ES-I3 (cell line): ENCODE data around the gene TMEM187.

Source experiments
- H3K36me3 ChIP-seq: 2 replicates; pipeline ENCODE4 v1.6.1; 2013; ENCODE audit warnings: mild to moderate bottlenecking, low read length, control low read depth, moderate library complexity; ENCODE audit not compliant: insufficient read depth
- H3K4me1 ChIP-seq: 2 replicates; pipeline ENCODE4 v1.6.1; 2013; ENCODE audit warnings: mild to moderate bottlenecking, control low read depth, low read length; ENCODE audit not compliant: insufficient read depth
- H3K9ac ChIP-seq: 2 replicates; pipeline ENCODE4 v1.6.1; 2013; ENCODE audit warnings: low read depth, mild to moderate bottlenecking, low read length, moderate library complexity
- H3K9me3 ChIP-seq: 2 replicates; pipeline ENCODE4 v1.6.1; 2013; ENCODE audit warnings: mild to moderate bottlenecking, low read length, moderate library complexity; ENCODE audit not compliant: control insufficient read depth, insufficient read depth

TMEM187 gene, protein sequence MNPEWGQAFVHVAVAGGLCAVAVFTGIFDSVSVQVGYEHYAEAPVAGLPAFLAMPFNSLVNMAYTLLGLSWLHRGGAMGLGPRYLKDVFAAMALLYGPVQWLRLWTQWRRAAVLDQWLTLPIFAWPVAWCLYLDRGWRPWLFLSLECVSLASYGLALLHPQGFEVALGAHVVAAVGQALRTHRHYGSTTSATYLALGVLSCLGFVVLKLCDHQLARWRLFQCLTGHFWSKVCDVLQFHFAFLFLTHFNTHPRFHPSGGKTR

DNA sequence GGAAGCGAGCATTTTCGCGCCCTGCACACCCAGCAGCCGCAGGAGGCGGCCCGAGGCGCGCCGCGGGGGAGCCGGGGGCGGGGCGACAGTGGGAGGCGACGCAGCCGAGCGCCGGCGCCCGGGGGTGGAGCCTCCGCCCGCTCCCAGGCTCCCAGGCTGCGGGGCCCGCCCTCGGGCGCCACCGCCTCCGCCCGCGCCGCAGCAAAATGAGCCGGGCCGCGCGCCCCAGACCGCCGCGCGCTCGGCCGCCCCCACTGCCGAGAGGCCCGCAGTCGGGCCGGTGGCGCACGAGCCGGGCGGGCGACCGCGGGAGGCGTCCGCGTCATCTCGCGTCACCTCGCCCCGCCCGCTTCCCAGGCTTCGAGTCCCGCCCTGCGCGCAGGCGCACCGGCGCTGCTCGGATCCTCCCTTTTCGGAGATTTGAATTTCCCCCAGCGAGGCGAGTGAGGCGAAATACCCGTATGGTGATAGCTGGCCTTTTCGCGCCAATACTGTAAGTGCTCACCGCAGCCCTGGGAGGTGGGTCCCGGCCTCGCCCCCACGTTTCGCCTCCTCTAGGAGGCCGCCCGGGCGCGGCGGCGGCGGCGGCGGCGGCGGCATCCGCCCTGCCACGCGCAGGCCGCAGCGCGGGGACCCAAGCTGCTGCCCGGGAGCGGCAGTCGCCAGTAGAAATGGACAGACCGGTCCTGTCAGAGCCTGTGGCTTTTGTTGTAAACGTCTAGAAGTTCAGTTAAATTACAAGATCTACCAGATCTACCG, at the start of gene TMEM187:
Gene TMEM187 (plus strand): TSS at position 387 of the 759 bp plus-strand sequence. CDS start 9,309 bp downstream, outside the sequence.
- peaks cover 9% of the 10 kb centered on the region; the same call in 1 of the 2 replicates for H3K4me1 ChIP-seq
- H3K36me3 ChIP-seq = no peaks in the 10 kb centered on the region; the same call in 1 of the 2 replicates

DNA sequence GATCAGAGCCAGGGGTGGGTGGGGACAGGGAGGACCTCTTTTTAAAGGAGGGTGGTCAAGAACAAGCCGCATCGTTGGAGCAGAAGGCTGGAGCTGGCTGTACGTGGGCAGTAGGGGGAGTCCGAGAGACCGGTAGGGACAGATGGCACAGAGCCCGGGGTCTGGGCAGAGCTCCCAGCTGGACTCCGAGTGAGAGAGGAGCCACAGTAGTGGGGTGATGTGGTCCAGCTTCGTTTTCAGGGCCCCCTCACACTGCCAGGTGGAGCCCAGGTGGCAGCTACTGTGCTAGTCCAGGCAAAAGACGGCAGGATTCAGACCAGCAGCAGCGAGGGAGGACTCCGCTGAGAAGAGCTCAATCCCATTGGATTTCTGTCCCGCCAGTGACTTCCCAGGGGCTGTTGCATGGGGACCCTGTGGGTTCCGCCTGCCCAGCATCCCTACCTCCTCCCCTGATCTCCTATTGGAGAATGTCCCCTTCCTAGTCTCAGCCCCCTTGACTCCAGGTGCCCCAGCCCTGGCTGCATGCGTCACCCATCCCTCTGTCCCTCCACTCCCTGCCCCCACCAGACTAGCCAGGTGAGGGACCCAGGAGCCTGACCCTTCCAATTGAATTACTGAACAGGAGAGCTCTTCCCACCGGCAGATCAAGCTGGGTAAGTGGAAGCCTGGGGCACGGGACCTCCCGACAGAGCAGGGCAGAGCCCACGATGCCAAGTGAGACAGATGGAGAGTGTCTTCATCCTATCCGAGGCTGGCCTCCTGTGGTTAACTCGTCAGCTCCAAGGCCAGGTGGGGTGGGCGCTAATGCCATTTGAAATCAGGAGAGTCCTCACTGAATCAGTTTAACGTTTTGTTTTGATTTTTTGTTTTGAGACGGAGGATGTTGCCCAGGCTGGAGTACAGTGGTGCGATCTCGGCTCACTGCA, 49.4 kb upstream of the TMEM187 start:
- peaks cover 2% of the 10 kb centered on the region; the same call in 1 of the 2 replicates for H3K36me3 ChIP-seq
- no peaks in the 10 kb centered on the region for H3K9me3 ChIP-seq
- no peak overlapping the region for H3K9ac ChIP-seq
- H3K4me1 ChIP-seq = peaks cover 14% of the 10 kb centered on the region

More for the DNA sequence above, at the start of gene TMEM187:
- H3K9me3 ChIP-seq = no peaks in the 10 kb centered on the region
- H3K9ac ChIP-seq = peak within 1 kb of the TSS; percentile 77

DNA sequence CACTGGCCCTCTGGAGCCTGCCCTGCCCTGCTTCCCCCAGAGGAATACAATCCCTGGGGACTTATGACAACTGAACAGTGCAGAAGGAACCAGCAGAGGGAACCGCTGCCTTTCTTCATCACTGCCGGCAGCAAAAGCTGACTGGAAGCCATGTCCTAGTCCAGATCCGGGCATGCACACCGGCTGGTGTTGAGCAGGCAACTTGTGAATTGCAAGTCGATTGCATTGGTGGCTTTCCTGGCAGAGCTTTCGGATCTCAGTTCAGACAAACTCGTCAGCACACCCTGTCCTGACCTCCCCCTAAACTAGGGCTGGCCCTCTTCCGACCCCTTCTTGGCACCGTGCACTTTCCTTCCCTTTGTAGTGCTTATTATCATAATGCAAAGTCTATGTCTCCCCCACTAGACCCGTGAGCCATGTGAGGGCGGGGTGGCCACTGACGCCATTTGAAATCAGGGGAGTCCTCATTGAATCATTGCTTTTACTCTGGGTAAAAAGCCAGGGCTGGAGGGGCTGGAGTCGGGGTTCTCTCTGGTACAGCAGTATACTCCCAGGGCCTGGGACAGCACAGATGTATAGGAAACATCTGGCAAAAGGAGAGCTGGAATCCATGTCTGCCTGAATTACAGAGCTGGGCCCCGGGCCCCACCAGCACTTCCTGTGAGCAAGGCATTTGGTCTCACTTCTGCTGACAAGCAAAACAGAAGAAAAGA, 48.2 kb upstream of the TMEM187 start:
- Histone ChIP-seq H3K36me3 (peaks cover 2% of the 10 kb centered on the region; the same call in 1 of the 2 replicates), H3K9ac (no peak overlapping the region), H3K9me3 (no peaks in the 10 kb centered on the region), H3K4me1 (peaks cover 14% of the 10 kb centered on the region)

DNA sequence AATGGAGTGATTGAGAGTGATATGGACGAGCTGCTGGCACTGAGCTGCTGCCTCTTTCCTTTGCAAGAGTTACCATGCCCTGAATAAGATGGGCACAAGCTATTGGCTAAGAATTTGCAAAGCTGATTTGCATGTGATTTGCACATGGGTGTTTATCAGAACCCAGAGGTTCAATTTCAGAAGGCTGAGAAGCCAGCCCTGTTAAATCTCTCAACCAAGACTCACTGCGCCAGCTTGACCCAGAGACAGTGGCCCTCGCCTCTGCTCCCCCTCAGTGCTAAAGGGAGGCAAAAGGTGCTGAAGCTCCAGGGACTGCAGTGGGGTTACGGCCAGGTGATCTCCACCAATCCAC, 47.2 kb upstream of the TMEM187 start:
- H3K4me1 ChIP-seq = peaks cover 14% of the 10 kb centered on the region
- peak overlapping the region; percentile 63; the same call in 1 of the 2 replicates for H3K9ac ChIP-seq
- no peaks in the 10 kb centered on the region for H3K9me3 ChIP-seq
- no peaks in the 10 kb centered on the region for H3K36me3 ChIP-seq

DNA sequence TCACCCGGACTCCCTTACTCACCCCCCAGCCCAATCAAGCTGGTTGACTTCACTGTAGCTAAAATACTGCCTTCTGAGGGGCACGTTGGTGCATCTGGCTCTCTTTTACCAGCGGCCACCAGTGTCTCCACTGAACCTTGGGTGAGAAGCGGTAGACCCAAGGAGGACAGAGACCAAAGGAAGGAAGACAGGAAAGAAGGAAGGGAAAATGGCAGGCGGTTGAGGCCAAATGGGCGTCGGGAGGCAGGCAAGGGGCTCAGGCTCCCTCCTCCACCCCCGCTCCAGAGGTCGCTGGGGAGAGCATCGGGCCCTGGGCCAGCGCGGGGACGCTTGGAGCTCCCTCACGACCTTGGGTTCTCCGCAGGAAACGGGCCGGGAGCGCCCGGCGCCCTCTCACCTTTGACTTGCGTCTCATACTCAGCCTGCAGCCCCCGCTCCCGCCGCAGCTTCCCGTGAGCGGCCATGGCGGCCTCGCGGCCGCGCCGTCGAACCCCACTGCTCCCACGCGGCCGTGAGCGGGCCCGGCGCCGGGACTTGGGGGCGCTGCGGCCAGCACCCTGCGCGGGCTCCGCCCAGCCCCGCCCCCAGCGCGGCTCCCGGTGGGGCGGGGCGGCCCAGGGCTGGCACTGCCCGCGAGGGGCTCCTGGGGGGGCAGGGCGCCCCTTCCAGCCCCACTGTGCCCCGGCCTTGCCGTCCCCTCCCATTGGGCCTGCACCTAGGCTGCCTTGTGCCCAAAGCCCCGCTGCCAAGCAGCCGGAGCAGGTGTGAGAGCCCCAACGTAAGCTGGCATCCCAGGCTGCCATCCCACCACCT, 46.6 kb upstream of the TMEM187 start, which contains the start of gene ARHGAP4:
Gene ARHGAP4 (minus strand): TSS at position 526 of the 813 bp plus-strand sequence. CDS start 62 bp downstream, at position 464.
- H3K4me1 ChIP-seq = peaks cover 14% of the 10 kb centered on the region

DNA sequence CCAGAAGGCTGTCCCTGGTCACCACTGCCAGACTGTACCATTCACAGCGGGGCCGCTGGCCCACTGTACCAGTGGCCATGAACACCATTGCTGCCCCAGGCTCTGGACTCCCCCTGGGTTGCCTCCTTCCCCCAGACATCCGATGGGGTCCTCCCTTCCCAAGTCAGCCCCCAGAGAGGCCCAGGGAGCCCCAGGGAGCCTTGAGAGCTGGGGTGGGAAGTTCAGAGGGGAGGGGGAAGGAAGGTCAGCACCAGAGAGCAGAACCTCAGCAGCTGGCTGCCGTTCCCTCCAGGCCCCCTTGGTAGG, 46.0 kb upstream of the TMEM187 start:
- Histone ChIP-seq H3K36me3 (no peaks in the 10 kb centered on the region), H3K9ac (peak overlapping the region; percentile 63), H3K9me3 (no peaks in the 10 kb centered on the region), H3K4me1 (peaks cover 14% of the 10 kb centered on the region)

More for the DNA sequence above, 46.6 kb upstream of the TMEM187 start, which contains the start of gene ARHGAP4:
- H3K36me3 ChIP-seq = no peaks in the 10 kb centered on the region
- peak within 1 kb of the TSS; percentile 63 for H3K9ac ChIP-seq
- H3K9me3 ChIP-seq = no peaks in the 10 kb centered on the region

DNA sequence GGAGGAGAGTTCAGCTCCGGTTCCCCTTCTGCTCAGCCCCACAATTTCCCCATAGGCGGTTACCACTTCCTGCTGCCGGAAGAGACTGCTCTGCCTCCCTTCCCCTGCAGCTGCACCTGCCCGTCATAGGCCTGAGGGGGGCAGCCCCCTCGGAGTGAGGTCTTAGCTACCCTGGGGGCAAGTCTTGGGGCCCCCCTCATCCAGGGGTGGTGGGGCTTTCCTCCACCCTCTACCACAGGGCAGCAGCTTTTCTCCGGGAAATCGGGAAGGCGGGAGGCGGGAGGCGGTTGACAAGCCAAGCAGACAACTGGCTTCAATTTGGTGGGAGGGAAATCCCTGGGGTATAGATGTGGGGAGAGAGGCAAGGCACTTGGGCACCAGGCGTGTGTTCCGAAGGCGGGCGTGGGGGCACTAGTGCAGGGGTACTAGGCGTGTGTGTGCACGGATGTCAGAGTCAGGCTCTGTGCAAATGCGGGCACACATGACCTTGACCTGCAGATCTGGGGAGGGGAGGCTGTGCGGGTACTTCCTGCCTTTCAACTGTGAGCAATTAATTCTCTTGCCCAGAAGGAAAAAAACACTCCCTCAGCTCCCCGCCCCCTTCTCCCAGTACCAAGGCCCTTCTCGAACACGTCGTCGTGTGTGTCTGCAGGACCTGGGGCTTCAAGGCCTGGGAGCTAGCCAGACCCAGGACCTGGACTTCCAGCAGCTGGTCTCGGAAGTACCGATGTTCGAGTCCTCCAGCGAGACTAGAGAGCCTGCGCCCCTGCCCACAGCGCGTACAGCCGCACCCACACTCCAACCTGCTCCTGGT, 45.5 kb upstream of the TMEM187 start:
- peak overlapping the region; percentile 63 for H3K9ac ChIP-seq
- H3K4me1 ChIP-seq = peaks cover 14% of the 10 kb centered on the region
- H3K36me3 ChIP-seq = 0 out of 2 replicates have a peak, but pooled peaks cover 3% of the 10 kb centered on the region
- H3K9me3 ChIP-seq = no peaks in the 10 kb centered on the region

DNA sequence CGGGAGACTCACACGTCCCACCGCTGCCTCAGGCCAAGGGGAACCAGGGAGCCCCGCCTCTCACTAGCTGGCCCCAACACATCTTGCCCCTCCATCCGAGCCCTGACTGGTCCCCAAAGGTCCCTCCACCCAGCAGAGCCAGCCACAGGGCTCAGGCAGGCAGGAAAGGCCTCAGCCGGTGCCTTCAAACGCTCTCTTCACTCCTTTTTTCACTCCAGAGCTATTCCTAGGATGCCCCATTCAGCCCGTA, 45.0 kb upstream of the TMEM187 start:
- Histone ChIP-seq H3K36me3 (0 out of 2 replicates have a peak, but pooled peaks cover 5% of the 10 kb centered on the region), H3K9me3 (no peaks in the 10 kb centered on the region), H3K4me1 (peaks cover 14% of the 10 kb centered on the region), H3K9ac (peak overlapping the region; percentile 63)

DNA sequence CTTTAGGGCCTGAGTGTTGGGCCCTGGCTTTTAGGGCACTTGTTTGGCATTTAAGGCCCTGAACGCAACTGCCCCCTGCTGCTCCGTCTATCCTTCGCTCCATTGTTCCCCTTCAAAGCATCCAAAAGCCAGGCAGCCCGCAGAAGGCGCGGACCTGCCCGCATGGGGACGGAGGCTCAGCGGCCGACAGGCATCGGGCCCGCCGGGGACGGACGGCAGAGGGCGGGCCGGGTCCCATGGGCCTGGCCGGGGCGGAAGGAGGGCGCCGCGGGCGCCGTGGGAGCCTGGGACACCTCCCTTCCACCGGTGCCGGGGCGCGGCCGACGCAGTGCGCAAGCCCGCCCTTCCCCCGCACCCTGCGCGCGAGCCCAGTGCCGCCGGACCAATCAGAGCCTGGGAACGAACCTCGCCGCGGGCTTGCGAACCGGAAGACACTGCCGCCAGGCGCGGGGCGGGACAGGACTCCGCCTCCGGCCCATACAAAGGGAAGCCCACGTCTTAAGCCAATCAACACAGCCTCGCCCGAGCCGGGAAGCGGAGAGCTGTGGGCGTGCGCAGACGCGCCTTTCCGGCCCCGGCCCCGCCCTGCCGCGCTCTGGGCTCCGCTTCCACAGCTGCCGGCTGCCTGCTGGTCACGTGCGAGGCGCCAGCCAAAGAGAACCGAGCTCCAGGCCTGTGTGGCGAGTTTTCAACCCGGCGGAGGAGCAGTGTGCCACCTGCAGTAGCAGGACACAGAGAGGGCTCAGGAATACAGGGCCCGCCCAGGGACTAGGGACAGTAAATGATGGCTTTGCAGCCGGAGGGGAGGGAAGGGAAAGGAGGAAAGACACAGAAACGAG, 44.4 kb upstream of the TMEM187 start:
- Histone ChIP-seq H3K9ac (peak overlapping the region; percentile 63), H3K36me3 (peaks cover 8% of the 10 kb centered on the region), H3K4me1 (peaks cover 14% of the 10 kb centered on the region), H3K9me3 (no peaks in the 10 kb centered on the region)

DNA sequence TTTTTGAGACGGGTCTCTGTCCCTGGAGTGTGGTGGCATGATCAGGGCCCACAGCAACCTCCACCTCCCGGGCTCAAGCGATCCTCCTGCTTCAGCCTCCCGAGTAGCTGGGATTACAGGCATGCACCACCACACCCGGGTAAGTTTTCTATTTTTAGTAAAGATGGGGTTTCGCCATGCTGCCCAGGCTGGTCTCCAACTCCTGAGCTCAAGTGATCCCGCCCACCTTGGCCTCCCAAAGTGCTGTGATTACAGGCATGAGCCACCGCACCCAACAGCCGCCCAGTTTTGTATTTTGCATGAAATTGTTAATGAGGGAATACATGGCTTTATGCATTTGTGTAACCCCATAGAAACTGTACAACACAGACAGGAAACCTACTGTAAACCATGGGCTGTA, 43.7 kb upstream of the TMEM187 start:
- Histone ChIP-seq H3K9me3 (no peaks in the 10 kb centered on the region), H3K36me3 (peaks cover 13% of the 10 kb centered on the region), H3K4me1 (peaks cover 14% of the 10 kb centered on the region), H3K9ac (no peak overlapping the region; the same call in 1 of the 2 replicates)

DNA sequence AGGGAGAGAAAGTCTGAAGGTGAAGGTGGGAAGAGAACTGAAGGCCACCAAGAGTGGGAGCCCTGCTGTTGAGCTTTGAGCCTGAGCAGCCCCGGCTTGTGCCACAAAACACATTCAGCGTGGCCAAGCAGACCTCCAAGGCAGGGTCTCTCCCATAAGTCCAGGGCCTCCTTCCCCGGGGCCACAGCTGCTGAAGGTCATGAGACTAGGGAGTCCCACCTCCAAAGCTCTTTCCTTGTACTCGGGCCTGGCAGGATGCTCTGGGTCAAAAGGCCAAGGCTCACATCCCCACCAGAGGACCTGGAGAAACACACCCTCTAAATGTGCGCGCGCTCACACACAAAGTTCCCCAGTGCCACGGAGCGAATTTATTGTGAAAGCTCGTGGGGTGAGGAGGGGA, 43.0 kb upstream of the TMEM187 start:
- Histone ChIP-seq H3K4me1 (peaks cover 9% of the 10 kb centered on the region), H3K36me3 (peaks cover 13% of the 10 kb centered on the region), H3K9me3 (no peaks in the 10 kb centered on the region), H3K9ac (no peak overlapping the region)
